ENCODE results near the gene CHST6. TPM values are rescaled to one million over a fixed set of nuclear protein-coding genes. Genes with fewer than 3 reads are reported as not detected.
A peak's percentile ranks its signal among the peaks of the same experiment; 100 is the strongest.
"Not testable (repeated sequence)": the region's sequence is repeated elsewhere in the genome, so short reads cannot be mapped to it uniquely, and the experiment has no call there.

CHST6 gene
- total and polyA plus RNA-seq, 2 donors from 2014 or later, result 0.04 to 0.79 TPM

GRCh38 chr16:75458029-75458428, 37.2 kb downstream of the CHST6 start:
- H3K9me3 ChIP-seq (ENCODE audit: control insufficient read depth in 2 of 3, insufficient read depth in 1 of 3, low read length in 3 of 3), result no peaks in the 10 kb centered on the region
- no peak for DNase-seq
- no peaks in the 10 kb centered on the region for H3K36me3 ChIP-seq (ENCODE audit: control insufficient read depth in 2 of 3, insufficient read depth in 3 of 3, low read length in 3 of 3)
- TF ChIP-seq CTCF (IDR thresholded peaks at IDR 0.05; ENCODE audit: borderline replicate concordance, extremely low read depth, insufficient read depth), result no peak
- FAIRE-seq, result no peak
- H3K9ac ChIP-seq (ENCODE audit: low read length in 3 of 3), result no peak overlapping the region
- no peak overlapping the region for H3K4me3 ChIP-seq (ENCODE audit: low read length in 3 of 3)
- intact Hi-C loops (cut with DNase I), result no loop called here
- H3K4me1 ChIP-seq (ENCODE audit: control insufficient read depth in 2 of 3, insufficient read depth in 2 of 3, low read depth in 1 of 3, low read length in 3 of 3), result peaks cover 0 to 8% (median 0%) of the 10 kb centered on the region in 3 donors
- no peaks in the 10 kb centered on the region for H3K27me3 ChIP-seq (ENCODE audit: control insufficient read depth, insufficient read depth, low read length)
- H3K27ac ChIP-seq (ENCODE audit: low read depth in 2 of 2, low read length in 2 of 2), result no peak overlapping the region

DNA sequence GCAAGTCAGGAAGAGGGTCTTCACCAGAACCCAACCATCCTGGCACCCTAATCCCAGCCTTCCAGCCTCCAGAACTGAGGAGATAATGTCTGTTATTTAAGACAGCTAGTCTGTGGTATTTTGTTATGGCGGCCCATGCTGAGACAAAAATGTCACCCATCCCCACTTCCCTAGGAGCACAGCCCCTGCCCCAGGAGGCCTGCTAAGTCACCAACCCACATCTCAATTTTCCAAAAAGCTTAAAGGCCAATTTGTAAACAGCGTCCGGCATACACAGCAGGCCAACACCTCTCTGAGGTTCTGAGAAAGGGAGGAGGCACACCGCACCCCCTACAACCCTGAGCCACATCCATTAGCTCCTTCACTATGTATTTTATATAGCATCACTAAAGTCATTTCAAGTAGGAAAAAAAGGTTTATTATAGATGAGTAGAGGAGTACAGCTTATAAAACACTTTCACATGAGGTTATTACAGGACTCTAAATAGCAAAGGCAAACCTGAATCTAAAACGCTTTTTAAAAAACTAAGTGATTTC, 37.7 kb downstream of the CHST6 start:
- no peaks in the 10 kb centered on the region for H3K27me3 ChIP-seq (ENCODE audit: control insufficient read depth, insufficient read depth, low read length)
- peak in 1 of 5 donors; percentile 5 for DNase-seq
- no peak overlapping the region for H3K27ac ChIP-seq (ENCODE audit: low read depth in 2 of 2, low read length in 2 of 2)

GRCh38 chr16:75456971-75457370, 38.3 kb downstream of the CHST6 start:
- peak in 1 of 5 donors; percentile 11 for DNase-seq
- TF ChIP-seq CTCF (IDR thresholded peaks at IDR 0.05; ENCODE audit: borderline replicate concordance, extremely low read depth, insufficient read depth), result no peak
- no peak overlapping the region for H3K9ac ChIP-seq (ENCODE audit: low read length in 3 of 3)
- H3K27me3 ChIP-seq (ENCODE audit: control insufficient read depth, insufficient read depth, low read length), result no peaks in the 10 kb centered on the region
- no peaks in the 10 kb centered on the region for H3K9me3 ChIP-seq (ENCODE audit: control insufficient read depth in 2 of 3, insufficient read depth in 1 of 3, low read length in 3 of 3)
- H3K36me3 ChIP-seq (ENCODE audit: control insufficient read depth in 2 of 3, insufficient read depth in 3 of 3, low read length in 3 of 3), result no peaks in the 10 kb centered on the region
- no peak overlapping the region for H3K4me3 ChIP-seq (ENCODE audit: low read length in 3 of 3)
- H3K4me1 ChIP-seq (ENCODE audit: control insufficient read depth in 2 of 3, insufficient read depth in 2 of 3, low read depth in 1 of 3, low read length in 3 of 3), result peaks cover 0 to 5% (median 0%) of the 10 kb centered on the region in 3 donors
- intact Hi-C loops (cut with DNase I), result no loop called here
- H3K27ac ChIP-seq (ENCODE audit: low read depth in 2 of 2, low read length in 2 of 2), result no peak overlapping the region
- FAIRE-seq, result no peak

More for the DNA sequence above, 37.7 kb downstream of the CHST6 start:
- H3K36me3 ChIP-seq (ENCODE audit: control insufficient read depth in 2 of 3, insufficient read depth in 3 of 3, low read length in 3 of 3), result no peaks in the 10 kb centered on the region
- no peak for TF ChIP-seq CTCF (IDR thresholded peaks at IDR 0.05; ENCODE audit: borderline replicate concordance, extremely low read depth, insufficient read depth)
- intact Hi-C loops (cut with DNase I), result no loop called here
- H3K4me3 ChIP-seq (ENCODE audit: low read length in 3 of 3), result no peak overlapping the region
- H3K9me3 ChIP-seq (ENCODE audit: control insufficient read depth in 2 of 3, insufficient read depth in 1 of 3, low read length in 3 of 3), result no peaks in the 10 kb centered on the region
- peaks cover 0 to 8% (median 0%) of the 10 kb centered on the region in 3 donors for H3K4me1 ChIP-seq (ENCODE audit: control insufficient read depth in 2 of 3, insufficient read depth in 2 of 3, low read depth in 1 of 3, low read length in 3 of 3)
- no peak for FAIRE-seq
- H3K9ac ChIP-seq (ENCODE audit: low read length in 3 of 3), result no peak overlapping the region

GRCh38 chr16:75456486-75456885, 38.8 kb downstream of the CHST6 start:
- H3K27ac ChIP-seq (ENCODE audit: low read depth in 2 of 2, low read length in 2 of 2); H3K27me3 ChIP-seq (ENCODE audit: control insufficient read depth, insufficient read depth, low read length); H3K9ac ChIP-seq (ENCODE audit: low read length in 3 of 3); H3K36me3 ChIP-seq (ENCODE audit: control insufficient read depth in 2 of 3, insufficient read depth in 3 of 3, low read length in 3 of 3); intact Hi-C loops (cut with DNase I); H3K9me3 ChIP-seq (ENCODE audit: control insufficient read depth in 2 of 3, insufficient read depth in 1 of 3, low read length in 3 of 3); H3K4me3 ChIP-seq (ENCODE audit: low read length in 3 of 3); FAIRE-seq; H3K4me1 ChIP-seq (ENCODE audit: control insufficient read depth in 2 of 3, insufficient read depth in 2 of 3, low read depth in 1 of 3, low read length in 3 of 3): not testable (repeated sequence)
- DNase-seq, result peak in 1 of 5 donors; percentile 15
